ENCODE data around the gene NT5E.

- TF ChIP-seq CTCF (IDR thresholded peaks at IDR 0.05; ENCODE audit: low read length) (no peak), EZH2 (optimal IDR thresholded peaks at IDR 0.05; ENCODE audit: low read depth, low read length) (no peak), EZH2phosphoT487 (IDR thresholded peaks at IDR 0.05; ENCODE audit: low read length) (no peak)
These were observed 40.8 kb downstream of the NT5E start for GRCh38 chr6:85490516-85491248.
